Embryonic facial prominence (tissue), 1 donor: ENCODE data around the gene ZNF333.
"Not testable (repeated sequence)": the region's sequence is repeated elsewhere in the genome, so short reads cannot be mapped to it uniquely, and the experiment has no call there.

Source experiments
- DNase-seq: peaks from one replicate; pipeline ENCODE4 v3.0.0-alpha.2; 2016; ENCODE audit errors: extremely low spot score

ZNF333 gene

GRCh38 chr19:14699641-14700040 lies 9.8 kb downstream of the ZNF333 start:
- DNase-seq = no peak

GRCh38 chr19:14700711-14701375 lies 11.0 kb downstream of the ZNF333 start:
- DNase-seq = no peak

GRCh38 chr19:14703833-14704232 lies 14.0 kb downstream of the ZNF333 start:
- DNase-seq = no peak

GRCh38 chr19:14704450-14704849 lies 14.6 kb downstream of the ZNF333 start:
- DNase-seq = no peak

DNA sequence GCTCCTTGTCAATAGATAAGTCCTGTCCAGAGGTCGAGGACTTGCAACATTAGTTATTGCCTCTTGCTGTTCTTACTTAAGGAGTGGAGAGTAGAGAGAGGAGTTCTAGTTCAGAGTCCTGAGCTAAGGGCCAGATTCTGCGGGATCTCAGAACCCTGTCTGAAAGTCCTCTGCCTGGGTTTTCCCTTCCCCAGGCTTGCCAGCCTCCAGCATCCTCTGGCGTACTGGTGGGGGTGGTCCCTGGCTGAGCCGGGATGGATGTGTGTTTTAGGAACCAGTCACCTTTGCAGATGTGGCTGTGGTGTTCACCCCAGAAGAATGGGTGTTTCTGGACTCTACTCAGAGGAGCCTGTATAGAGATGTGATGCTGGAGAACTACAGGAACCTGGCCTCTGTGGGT lies 26.0 kb downstream of the ZNF333 start:
- DNase-seq = no peak

GRCh38 chr19:14718522-14719116 lies 28.8 kb downstream of the ZNF333 start:
- no peak for DNase-seq

GRCh38 chr19:14719162-14719561 lies 29.3 kb downstream of the ZNF333 start:
- no peak for DNase-seq

GRCh38 chr19:14722127-14722526 lies 32.3 kb downstream of the ZNF333 start:
- DNase-seq = no peak

DNA sequence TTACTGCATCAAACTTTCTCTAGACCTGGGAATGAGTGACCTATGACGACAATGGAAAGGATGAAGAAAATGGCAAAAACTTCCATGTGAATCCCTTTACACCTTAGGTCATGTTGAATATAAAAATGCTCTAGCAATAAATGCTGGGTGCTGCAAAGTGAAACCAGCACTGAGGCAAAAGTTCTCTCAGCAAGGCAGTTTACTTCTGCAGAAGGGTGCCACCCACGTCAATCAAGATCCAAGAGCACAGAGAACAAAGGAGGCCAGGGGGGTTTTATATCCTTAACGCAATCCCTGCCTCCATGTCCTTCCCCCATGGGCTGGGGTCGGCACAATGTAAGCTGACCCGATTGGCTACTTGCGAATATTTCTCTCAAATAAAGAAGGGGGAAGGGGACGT lies 38.7 kb downstream of the ZNF333 start:
- no peak for DNase-seq

GRCh38 chr19:14731200-14731599 lies 41.4 kb downstream of the ZNF333 start:
- DNase-seq = no peak

DNA sequence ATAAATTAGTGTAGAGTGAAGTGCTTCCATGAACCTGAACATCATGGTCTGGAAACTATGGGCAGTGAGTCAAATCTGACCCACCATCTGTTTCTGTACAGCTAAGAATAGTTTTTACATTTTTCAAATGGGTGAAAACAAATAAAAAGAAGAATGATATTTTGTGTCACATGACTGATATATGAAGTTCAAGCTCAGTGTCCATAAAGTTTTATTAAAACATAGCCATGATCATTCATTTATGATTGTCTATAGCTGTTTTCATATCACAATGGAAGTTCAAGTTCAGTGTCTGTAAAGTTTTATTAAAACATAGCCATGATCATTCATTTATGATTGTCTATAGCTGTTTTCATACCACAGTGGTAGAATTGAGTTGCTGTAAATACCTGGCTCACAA lies 42.7 kb downstream of the ZNF333 start:
- DNase-seq = no peak

- DNase-seq = no peak
Observed at GRCh38 chr19:14733574-14733973, 43.7 kb downstream of the ZNF333 start.

DNA sequence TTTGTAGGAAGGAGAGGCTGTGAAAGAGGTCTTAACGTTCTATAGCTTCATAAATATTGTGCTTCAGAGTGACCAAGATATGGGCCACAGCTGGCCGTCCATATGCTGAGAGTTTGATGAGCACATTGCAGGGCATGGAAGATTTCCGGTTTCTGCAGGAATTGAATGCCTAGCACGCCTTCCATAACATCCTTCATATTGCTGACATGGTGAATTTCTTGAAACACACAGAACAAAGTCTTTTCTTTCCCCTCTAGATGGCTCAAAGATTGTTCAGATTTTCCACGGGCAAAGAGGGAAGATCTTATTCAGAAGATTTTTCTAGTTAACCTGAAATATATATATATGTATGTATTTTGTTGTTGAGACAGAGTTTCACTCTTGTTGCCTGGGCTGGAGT lies 46.1 kb downstream of the ZNF333 start:
- no peak for DNase-seq

- DNase-seq = no peak
Observed at GRCh38 chr19:14746886-14747285, 57.0 kb downstream of the ZNF333 start.

- DNase-seq = no peak
Observed at GRCh38 chr19:14748601-14749000, 58.8 kb downstream of the ZNF333 start.

- DNase-seq = no peak
Observed at GRCh38 chr19:14758816-14759215, 69.0 kb downstream of the ZNF333 start.

DNA sequence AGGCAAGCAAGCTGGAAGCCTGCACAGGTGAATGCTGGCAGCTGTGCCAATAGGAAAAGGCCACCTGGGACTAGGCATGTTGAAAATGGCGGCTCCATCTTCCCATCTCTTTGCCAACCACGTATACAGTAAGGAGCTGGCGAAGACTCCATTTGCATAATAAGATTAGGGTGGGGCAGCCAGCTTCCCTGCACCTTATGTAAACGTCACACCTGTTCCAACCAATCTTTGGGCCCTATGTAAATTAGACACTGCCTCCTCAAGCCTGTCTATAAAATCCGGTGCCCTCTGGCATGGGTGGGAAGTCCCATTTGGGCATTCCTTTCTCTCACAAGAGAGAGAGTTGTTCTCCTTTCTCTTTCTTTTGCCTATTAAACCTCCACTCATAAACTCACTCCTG lies 71.8 kb downstream of the ZNF333 start:
- no peak for DNase-seq

DNA sequence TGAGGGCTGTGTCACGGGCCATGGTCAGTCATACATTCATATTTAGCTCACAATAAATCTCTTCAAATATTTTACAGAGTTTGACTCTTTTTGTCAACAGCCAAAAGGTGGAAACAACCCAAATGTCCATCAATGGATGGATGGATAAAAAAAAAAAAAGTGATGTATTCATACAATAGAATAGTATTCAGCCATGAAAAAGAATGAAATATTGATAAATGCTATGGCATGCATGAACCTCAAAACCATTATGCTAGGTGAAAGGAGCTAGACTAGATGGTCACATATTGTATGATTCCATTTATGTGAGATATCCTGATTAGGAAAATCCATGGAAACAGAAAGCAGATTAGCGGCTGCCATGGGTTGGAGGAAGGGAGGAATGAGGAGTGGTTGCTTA lies 72.3 kb downstream of the ZNF333 start:
- no peak for DNase-seq

DNA sequence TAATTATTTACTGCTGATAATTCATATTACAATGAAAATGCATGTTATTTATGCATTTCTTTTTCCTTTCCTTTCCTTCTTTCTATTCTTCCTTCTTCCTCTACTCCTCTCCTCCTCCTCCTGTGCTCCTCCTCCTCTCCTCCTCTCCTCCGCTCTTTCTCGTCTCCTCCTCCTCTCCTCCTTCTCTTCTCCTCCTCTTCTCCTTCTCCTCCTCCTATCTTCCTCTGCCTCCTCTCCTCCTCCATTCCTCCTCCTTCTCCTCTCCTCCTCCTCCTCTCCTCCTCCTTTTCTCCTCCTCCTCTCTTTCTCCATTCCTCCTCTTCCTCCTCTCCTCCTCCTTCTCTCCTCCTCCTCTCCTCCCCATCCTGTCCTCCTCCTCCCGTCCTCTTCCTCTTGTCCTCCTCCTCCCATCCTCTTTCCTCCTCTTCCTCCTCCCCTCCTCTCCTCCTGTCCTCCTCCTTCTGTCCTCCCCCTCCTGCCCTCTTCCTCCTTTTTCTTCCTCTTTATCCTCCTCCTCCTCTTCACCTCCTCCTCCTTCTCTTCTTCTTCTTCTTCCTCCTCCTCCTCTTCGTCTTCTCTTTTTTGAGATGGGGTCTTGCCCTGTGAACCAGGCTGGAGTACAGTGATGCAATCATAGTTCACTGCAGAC lies 73.8 kb downstream of the ZNF333 start:
- DNase-seq = no peak

GRCh38 chr19:14764401-14764800 lies 74.6 kb downstream of the ZNF333 start:
- no peak for DNase-seq

DNA sequence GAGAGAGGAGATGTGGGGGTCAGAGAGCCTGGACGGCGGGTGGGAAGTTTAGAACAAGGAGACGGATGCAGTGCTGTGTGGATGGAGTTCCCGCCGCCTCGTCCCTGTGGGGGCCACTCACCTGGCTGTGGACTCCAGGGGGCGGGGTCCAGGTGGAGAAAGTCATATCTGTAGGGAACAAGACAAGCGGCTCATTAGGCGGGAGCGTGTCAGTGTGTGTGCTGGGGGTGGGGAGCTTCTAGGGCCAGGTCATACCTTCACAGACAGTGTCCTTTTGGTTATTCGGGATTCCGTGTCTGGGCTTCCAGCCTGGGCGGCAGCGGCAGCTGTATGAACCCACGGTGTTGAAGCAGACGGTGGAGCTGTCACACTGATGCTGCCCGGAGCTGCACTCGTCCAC lies 75.6 kb downstream of the ZNF333 start:
- DNase-seq = not testable (repeated sequence)

DNA sequence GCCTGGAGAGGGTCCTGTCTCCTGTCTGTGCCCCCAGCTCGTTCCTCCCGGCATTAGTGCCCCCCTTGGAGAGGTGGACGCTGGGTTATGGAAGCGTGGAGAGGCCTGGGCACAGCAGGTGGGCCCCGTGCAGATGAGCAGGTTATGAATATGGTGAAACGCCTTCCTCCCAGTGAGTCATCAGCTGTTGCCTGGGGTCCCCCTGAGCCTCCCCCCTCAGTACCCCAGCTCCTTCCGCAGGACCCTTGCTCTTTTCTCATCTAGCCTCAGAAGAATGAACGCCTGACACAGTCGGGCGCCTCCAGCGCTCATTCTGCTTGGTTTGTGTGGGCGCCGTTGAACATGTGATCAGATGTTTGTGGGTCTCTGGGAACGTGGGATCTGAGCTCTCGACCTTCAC lies 76.0 kb downstream of the ZNF333 start:
- not testable (repeated sequence) for DNase-seq

GRCh38 chr19:14767466-14767971 lies 77.7 kb downstream of the ZNF333 start:
- no peak for DNase-seq
